Activated T-cell treated with anti-CD3 and anti-CD28 coated beads, Interleukin-2, amount 50 U/mL, for 72 hours (primary cell): Measurements from ENCODE around the gene ITGB8. TPM values are rescaled to one million over a fixed set of nuclear protein-coding genes. Genes with fewer than 3 reads are reported as not detected.

Experiments used
- ATAC-seq, 2 donors: fragments of 150-1000 bp; cut with Tn5 transposase; replicated peaks in 1 of 2; 2 replicates each; pipeline ENCODE4 v1.10.0; 2021; ENCODE audit warnings: moderate library complexity in 2 of 2, mild to moderate bottlenecking in 1 of 2
- DNase-seq, 2 donors: peaks; one replicate each; pipeline ENCODE4 v3.0.0; 2021 to 2022; ENCODE audit warnings: mixed read lengths in 1 of 2
- H3K27ac Mint-ChIP-seq: one replicate; pipeline ENCODE4 v1.8.0; 2022; ENCODE audit warnings: mild to moderate bottlenecking, moderate library complexity, mixed read lengths
- H3K27me3 Mint-ChIP-seq: one replicate; pipeline ENCODE4 v1.8.0; 2022; ENCODE audit warnings: low read depth, mixed read lengths
- H3K36me3 Mint-ChIP-seq, 2 donors: one replicate each; pipeline ENCODE4 v1.8.0; 2022; ENCODE audit warnings: mixed read lengths in 2 of 2, mild to moderate bottlenecking in 1 of 2; ENCODE audit not compliant: insufficient read depth in 2 of 2
- H3K4me1 Mint-ChIP-seq: one replicate; pipeline ENCODE4 v1.8.0; 2022; ENCODE audit warnings: low read depth, mixed read lengths
- H3K4me3 Mint-ChIP-seq, 2 donors: one replicate each; pipeline ENCODE4 v1.8.0; 2022; ENCODE audit warnings: mild to moderate bottlenecking in 2 of 2, mixed read lengths in 2 of 2, moderate library complexity in 2 of 2
- H3K9me3 Mint-ChIP-seq, 2 donors: one replicate each; pipeline ENCODE4 v1.8.0; 2022; ENCODE audit warnings: mixed read lengths in 2 of 2
- total RNA-seq, 2 donors: library from RNA; stranded (reverse); gene quantifications; one replicate each; pipeline ENCODE4 v1.2.3, GENCODE V29; 2022

Gene ITGB8
- total RNA-seq, 2 donors from 2014 or later: 0.02 TPM; not detected in 1

DNA sequence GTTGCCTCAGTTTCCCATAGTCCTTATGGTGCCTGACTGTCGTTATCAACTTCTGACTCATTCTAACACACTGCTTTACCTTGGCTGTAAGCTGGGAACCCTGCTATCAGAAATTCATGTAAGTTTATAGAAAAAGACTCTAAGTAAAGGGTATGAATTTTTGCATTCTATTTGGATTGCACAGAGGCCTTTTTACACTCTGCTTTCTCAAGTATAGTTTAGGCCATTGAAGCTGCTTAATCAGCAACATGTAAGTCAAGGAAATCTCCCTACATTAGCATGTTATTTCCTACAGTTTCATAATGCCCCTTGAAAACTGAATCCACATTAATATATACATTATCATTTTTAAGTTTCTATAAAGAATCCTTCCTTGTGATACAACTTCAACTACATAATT is 17.1 kb upstream of the ITGB8 start:
- Mint-ChIP-seq H3K4me1 (no peaks in the 10 kb centered on the region), H3K36me3 (no peaks in the 10 kb centered on the region), H3K27ac (no peak overlapping the region), H3K4me3 (no peak overlapping the region), H3K9me3 (no peaks in the 10 kb centered on the region), H3K27me3 (no peaks in the 10 kb centered on the region)
- no peak for ATAC-seq
- no peak for DNase-seq

DNA sequence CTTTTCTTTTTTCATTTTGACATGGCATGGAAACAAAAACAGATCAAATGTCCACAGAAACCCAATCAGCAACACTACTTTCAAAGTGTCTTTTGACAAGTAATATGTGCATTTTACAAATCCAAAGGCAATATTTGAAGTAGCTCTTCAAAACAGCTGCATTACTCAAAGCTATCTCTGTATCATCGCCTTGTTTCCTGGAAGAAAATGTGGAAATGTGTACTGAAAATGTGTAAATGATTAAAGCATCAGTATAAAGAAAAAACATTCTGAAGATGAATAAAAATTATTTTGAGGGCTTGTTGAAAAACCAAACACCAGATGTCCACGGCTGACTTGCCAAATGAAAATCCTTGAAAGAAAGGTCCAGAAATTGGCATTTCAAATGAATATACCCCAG is 16.5 kb upstream of the ITGB8 start:
- no peak for ATAC-seq
- H3K27ac Mint-ChIP-seq: no peak overlapping the region
- H3K36me3 Mint-ChIP-seq: no peaks in the 10 kb centered on the region
- no peaks in the 10 kb centered on the region for H3K27me3 Mint-ChIP-seq
- H3K4me3 Mint-ChIP-seq: no peak overlapping the region
- no peaks in the 10 kb centered on the region for H3K4me1 Mint-ChIP-seq
- no peak for DNase-seq
- no peaks in the 10 kb centered on the region for H3K9me3 Mint-ChIP-seq

DNA sequence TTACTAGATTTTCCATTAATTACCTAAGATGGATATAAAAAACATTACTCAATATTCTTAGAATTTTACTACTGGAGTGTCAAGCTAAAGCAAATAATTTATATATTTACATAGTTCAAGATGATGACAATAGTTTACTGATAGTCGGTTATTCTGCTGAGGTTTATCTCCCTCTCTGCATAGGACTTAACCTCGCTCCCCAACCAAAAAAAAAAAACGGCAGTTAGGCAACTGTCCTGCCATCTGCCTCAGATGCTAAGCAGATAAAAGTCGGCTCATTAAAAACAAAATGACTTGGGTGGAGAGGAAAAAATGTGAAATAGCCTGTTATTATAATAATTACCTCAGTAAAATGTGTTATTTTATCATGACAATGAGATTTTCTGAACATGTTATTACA is 14.0 kb upstream of the ITGB8 start:
- Mint-ChIP-seq H3K27ac (no peak overlapping the region), H3K4me1 (no peaks in the 10 kb centered on the region), H3K4me3 (no peak overlapping the region), H3K27me3 (peaks cover 5% of the 10 kb centered on the region), H3K9me3 (no peaks in the 10 kb centered on the region), H3K36me3 (no peaks in the 10 kb centered on the region)
- ATAC-seq (no peak), DNase-seq (no peak)

DNA sequence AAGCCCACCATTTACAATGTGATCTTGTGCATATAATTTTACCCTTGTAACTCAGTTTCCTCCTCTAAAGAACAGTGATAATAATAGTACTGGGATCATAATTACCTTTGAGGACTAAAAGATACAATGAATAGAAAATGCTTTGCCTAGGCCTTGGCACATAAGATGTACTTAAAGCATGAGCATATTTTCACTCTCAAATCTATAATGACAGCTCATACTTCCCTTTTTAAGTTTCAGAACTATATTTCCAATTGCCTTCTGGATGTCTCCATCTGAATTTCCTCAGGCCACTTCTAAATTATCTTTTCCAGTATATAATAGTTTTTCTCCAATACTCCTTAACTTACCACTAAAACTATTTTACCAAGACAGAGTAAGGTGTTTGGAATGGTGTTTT is 13.3 kb upstream of the ITGB8 start:
- H3K27ac Mint-ChIP-seq: no peak overlapping the region
- H3K27me3 Mint-ChIP-seq: peaks cover 5% of the 10 kb centered on the region
- H3K36me3 Mint-ChIP-seq: no peaks in the 10 kb centered on the region
- H3K9me3 Mint-ChIP-seq: no peaks in the 10 kb centered on the region
- ATAC-seq (no peak), DNase-seq (no peak)
- H3K4me1 Mint-ChIP-seq: no peaks in the 10 kb centered on the region
- H3K4me3 Mint-ChIP-seq: no peak overlapping the region

DNA sequence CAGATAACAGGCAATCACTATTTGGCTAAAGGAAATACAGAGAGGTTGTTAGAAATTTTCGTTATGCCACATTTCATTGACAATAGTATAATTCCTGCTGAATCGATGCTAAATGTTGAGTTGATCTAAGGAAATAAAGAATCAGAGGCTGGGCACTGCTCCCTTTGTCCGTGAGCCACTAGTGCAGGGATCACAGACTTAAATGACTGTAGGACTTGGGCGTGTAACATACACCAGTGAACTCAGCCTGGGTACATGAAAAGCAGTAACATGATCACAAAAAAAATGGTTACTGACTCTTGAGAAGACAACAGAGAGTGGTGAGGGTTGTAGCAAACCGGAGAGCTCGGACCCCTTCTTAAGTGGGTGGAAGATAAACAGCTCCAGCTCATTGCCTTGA is 11.8 kb upstream of the ITGB8 start:
- DNase-seq (no peak), ATAC-seq (no peak)
- H3K27ac Mint-ChIP-seq: no peak overlapping the region

DNA sequence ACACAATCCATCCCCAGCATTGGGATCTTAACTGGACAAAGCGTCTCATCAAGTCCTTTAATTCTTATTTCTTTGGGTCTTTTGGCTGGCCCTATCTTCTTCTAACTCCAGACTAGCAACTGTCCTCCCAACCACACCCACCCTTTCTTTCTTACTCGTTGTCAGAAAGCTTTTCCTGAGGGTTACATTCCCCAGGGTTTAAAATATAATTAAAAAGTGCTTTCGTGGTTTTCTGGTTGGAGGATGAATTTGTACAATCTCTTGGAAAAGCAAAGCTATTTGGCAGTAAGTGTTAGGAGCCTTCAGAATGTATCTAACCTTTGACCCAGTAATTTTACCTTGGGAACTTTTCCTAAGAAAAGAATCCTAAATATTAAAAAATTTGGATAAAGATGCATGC is 10.4 kb upstream of the ITGB8 start:
- no peaks in the 10 kb centered on the region for H3K36me3 Mint-ChIP-seq
- ATAC-seq (no peak), DNase-seq (no peak)
- H3K4me1 Mint-ChIP-seq: no peaks in the 10 kb centered on the region
- no peak overlapping the region for H3K27ac Mint-ChIP-seq
- H3K9me3 Mint-ChIP-seq: no peaks in the 10 kb centered on the region
- no peak overlapping the region for H3K4me3 Mint-ChIP-seq
- H3K27me3 Mint-ChIP-seq: peaks cover 16% of the 10 kb centered on the region

More for the DNA sequence above, 11.8 kb upstream of the ITGB8 start:
- Mint-ChIP-seq H3K27me3 (peaks cover 5% of the 10 kb centered on the region), H3K36me3 (no peaks in the 10 kb centered on the region), H3K9me3 (no peaks in the 10 kb centered on the region), H3K4me1 (no peaks in the 10 kb centered on the region), H3K4me3 (no peak overlapping the region)

DNA sequence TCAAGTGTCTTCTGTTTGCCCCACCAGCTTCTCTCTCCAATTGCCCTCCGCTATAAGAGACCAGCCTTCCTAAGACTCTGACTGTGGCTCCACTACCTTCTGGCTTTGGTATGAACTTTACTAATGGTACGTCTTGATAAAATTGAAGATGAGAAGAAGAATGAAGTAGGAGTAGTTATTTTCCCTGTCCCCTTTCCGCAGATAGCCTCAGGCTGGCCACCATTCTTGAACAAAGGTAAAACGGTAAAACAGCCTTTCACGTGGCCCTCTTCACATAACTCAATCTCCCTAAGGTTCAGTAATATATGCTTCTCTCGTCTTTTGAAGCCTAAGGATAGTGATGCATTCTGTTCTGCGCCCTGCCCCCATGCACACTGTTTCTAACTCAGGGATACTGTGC is 9.9 kb upstream of the ITGB8 start:
- Mint-ChIP-seq H3K9me3 (no peaks in the 10 kb centered on the region), H3K27me3 (peaks cover 16% of the 10 kb centered on the region), H3K36me3 (no peaks in the 10 kb centered on the region), H3K27ac (no peak overlapping the region), H3K4me3 (no peak overlapping the region), H3K4me1 (no peaks in the 10 kb centered on the region)
- DNase-seq: no peak
- no peak for ATAC-seq

DNA sequence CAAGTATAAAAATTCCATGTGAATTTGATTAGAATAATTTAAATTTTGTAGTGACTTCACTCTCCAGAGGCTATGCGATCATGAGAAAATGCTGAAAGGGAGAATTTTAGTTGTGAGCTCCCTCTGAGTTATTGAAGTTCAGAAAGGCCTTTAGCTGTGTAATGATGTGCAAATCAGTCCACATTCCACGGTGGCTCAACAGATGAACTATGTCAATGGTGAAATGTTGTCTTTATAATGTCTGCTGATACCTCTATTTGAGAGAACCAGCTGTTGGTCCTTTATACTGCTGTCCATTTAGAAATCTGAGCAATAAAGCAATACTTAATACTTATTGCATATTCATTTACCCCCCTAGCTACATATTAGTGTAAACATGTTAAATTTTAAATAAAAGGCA is 7.1 kb upstream of the ITGB8 start:
- Mint-ChIP-seq H3K9me3 (no peaks in the 10 kb centered on the region), H3K27ac (no peak overlapping the region), H3K4me1 (no peaks in the 10 kb centered on the region), H3K4me3 (no peak overlapping the region), H3K27me3 (peaks cover 34% of the 10 kb centered on the region), H3K36me3 (no peaks in the 10 kb centered on the region)
- ATAC-seq (no peak), DNase-seq (no peak)

DNA sequence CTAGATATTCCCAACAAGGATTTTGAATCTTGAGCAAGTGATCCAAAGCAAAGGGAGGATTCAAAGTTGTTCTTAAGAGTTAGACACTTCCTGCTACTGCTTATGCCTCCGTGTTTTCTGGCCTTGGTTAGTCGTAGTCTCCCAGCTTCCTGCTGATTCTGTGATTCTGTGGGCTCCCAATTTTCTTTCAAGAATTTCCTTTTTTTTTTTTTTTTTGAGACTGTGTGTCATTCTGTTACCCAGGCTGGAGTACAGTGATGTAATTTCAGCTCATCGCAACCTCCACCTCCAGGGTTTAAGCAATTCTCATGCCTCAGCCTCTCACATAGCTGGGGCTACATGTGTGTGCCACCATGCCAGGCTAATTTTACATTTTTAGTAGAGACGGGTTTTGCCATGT is 4.4 kb upstream of the ITGB8 start:
- Mint-ChIP-seq H3K36me3 (no peaks in the 10 kb centered on the region), H3K4me1 (peaks cover 20% of the 10 kb centered on the region), H3K9me3 (no peaks in the 10 kb centered on the region), H3K27ac (no peak overlapping the region), H3K4me3 (no peak overlapping the region), H3K27me3 (peaks cover 49% of the 10 kb centered on the region)
- DNase-seq: no peak
- no peak for ATAC-seq

DNA sequence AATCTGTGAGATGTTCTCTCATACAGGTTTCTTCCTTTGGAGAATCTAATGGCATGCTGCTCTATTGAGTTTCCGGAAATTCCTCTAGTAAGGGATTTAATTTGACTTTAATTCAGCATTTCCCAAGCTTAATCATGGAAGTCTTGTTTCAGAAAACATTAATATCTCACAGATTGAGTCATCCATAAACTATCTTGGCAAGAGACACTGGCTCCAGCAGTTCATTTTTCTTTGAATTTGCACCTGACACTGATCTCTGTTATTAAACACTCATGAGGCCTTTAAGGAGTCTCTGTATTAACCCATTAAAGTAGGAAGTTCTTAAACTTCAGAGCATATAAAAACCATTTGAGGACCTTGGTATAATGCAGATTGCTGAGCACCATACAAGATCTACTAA is 3.6 kb upstream of the ITGB8 start:
- Mint-ChIP-seq H3K27me3 (peaks cover 54% of the 10 kb centered on the region), H3K27ac (no peak overlapping the region), H3K36me3 (no peaks in the 10 kb centered on the region), H3K9me3 (no peaks in the 10 kb centered on the region), H3K4me1 (peaks cover 25% of the 10 kb centered on the region), H3K4me3 (no peak overlapping the region)
- ATAC-seq: no peak
- no peak for DNase-seq

DNA sequence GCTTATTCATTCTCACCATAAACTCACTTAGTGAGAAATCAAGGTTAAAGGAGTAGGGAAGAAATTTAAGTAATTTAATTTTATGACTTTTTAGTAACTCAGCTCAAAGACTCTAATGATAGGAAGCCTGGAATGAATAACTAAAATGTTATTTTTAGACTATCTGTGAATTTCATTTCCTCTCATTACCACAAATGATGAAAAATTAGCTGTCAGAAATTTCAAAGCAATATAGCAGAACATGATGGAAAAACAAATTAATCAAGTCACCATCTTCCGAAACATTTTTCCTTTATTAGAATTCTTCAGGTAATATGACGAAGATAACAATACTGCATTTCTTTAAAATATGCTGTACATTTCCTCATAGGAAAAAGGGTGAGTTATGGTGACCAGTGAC is 2.7 kb upstream of the ITGB8 start:
- peaks cover 26% of the 10 kb centered on the region for H3K4me1 Mint-ChIP-seq
- peaks cover 60% of the 10 kb centered on the region for H3K27me3 Mint-ChIP-seq
- H3K36me3 Mint-ChIP-seq: no peaks in the 10 kb centered on the region
- H3K27ac Mint-ChIP-seq: no peak overlapping the region
- H3K9me3 Mint-ChIP-seq: no peaks in the 10 kb centered on the region
- H3K4me3 Mint-ChIP-seq: no peak overlapping the region
- no peak for ATAC-seq
- DNase-seq: no peak

DNA sequence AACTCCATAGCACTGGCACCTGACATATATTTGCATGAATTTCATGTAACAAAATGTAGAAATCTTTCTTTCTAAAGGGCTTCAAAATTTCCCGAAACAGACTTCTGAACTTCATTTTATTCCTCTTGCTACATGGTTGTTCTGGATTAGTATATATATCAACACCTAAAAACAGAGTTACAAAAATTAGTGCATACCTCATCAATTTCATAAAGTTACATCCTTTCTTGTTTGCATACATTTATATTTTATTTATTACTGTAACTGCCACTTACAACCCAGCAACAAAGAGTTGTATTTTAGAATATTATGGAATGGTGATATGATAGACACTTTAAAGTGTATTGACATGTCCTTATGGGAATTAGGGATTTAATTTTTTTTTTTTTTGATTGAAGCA is 2.0 kb upstream of the ITGB8 start:
- Mint-ChIP-seq H3K4me1 (peaks cover 26% of the 10 kb centered on the region), H3K4me3 (no peak overlapping the region), H3K27ac (no peak overlapping the region), H3K27me3 (peaks cover 60% of the 10 kb centered on the region), H3K36me3 (no peaks in the 10 kb centered on the region), H3K9me3 (no peaks in the 10 kb centered on the region)
- DNase-seq (no peak), ATAC-seq (no peak)

DNA sequence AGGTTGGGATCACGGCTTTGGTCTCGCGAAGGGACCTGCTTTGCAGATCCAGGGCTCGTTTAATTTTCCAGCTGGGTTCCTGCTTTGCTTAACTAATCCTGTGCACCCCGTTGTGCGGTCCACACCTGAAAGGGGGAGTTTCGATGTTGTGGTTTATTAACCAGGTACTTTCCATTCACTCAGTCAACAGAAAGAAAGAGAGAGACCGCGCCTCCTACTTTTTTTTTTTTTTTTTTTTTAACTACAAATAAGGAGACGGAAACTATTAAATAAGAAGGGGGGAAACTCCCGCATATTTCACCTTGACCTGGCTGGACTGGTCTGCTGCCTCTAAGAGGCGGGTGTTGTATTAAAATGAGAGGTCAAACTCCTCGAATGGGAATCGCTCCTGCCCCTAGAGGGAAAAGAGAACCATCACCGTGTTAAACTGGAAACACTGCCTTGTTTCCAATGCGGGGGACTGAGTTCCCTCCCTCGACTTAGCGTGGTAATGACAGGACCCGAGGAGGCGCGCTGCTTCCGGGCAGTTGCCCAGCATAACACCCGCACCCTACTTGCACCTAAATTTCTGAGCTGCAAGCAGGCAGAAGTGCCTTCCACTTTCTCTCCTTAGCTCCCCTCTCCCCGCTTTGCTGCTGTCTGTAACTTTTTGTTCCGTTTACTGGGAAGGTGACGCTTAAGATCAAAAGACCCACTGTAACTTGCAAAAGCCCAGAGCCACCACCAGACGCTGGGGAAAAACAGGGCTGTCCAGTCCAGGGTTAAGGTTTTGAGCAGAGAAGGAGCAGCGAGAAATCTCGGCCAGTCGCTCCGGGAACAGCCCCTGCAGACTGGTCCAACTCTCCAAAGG is 1.1 kb upstream of the ITGB8 start:
- Mint-ChIP-seq H3K27me3 (peaks cover 61% of the 10 kb centered on the region), H3K27ac (no peak overlapping the region), H3K4me1 (peaks cover 26% of the 10 kb centered on the region), H3K9me3 (no peaks in the 10 kb centered on the region), H3K4me3 (peak overlapping the region; percentile 94 to 95), H3K36me3 (no peaks in the 10 kb centered on the region)
- DNase-seq (peak; percentile 5 to 8), ATAC-seq (peak in 1 of 2 donors; percentile 15)
